ENCODE data around the gene USP15.
"Not testable (repeated sequence)": the region's sequence is repeated elsewhere in the genome, so short reads cannot be mapped to it uniquely, and the experiment has no call there.

USP15 gene

DNA sequence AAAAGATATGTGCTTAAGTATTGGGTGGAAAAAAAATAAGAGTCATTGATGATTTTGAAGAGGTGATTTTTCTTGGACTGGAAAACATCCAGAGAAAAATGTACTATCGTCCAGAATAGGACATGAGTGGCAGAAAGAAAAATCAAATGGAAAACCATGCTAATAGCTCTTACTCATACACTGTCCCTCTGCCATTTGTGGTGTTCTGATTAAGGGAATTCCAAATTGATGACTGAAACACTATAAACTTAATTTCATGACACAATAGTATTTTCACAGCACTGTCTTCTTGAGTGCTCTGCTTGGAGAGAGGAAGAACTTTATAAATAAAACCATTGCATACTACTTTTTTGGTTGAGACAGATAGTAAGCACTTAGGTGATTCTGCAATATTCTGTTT lies 72.4 kb downstream of the USP15 start:
- no peak for DNase-seq

DNA sequence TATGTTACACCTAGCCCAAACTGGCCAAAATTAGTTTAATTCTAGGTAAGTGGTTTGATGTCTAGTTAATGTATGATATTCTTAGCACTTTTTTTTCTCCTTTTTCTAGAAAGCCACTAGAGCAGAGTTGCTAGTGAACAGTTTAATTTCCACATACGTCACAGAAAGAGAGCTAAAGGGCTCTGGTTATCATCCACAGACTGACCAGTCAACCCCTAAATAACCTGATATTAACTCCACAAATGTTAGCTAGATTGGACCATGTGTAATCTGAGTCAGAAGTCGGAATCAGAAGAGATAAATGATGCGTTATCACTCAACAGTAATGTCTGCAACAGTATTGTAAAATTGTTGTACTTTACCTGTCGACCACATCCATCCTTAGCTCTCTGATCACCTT lies 74.9 kb downstream of the USP15 start:
- DNase-seq = no peak

GRCh38 chr12:62335796-62336195 lies 75.6 kb downstream of the USP15 start:
- DNase-seq = no peak

GRCh38 chr12:62337643-62338042 lies 77.4 kb downstream of the USP15 start:
- not testable (repeated sequence) for DNase-seq

GRCh38 chr12:62342614-62343303 lies 82.6 kb downstream of the USP15 start:
- DNase-seq = not testable (repeated sequence)

GRCh38 chr12:62343304-62344120 lies 83.3 kb downstream of the USP15 start:
- DNase-seq = not testable (repeated sequence)

DNA sequence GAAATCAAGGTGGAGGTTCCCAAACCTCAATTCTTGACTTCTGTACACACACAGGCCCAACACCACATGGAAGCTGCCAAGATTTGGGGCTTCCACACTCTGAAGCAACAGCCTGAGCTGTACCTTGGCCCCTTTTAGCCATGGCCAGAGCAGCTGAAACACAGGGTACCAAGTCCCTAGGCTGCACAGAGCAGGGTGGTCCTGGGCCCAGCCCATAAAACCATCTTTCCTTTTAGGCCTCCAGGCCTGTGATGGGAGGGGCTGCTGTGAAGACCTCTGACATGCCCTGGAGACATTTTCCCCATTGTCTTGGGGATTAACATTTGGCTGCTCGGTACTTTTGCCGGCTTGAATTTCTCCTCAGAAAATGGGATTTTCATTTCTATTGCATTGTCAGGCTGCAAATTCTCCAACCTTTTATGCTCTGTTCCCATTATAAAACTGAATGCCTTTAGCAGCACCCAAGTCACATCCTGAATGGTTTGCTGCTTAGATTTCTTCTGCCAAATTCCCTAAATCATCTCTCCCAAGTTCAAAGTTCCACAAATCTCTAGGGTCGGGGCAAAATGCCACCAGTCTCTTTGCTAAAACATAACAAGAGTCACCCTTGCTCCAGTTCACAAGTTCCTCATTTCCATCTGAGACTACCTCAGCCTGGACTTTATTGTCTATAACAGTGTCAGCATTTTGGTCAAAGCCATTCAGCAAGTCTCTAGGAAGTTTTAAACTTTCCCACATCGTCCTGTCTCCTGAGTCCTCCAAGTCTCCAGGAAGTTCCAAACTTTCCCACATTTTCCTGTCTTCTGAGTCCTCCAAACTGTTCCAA lies 84.7 kb downstream of the USP15 start:
- not testable (repeated sequence) for DNase-seq

DNA sequence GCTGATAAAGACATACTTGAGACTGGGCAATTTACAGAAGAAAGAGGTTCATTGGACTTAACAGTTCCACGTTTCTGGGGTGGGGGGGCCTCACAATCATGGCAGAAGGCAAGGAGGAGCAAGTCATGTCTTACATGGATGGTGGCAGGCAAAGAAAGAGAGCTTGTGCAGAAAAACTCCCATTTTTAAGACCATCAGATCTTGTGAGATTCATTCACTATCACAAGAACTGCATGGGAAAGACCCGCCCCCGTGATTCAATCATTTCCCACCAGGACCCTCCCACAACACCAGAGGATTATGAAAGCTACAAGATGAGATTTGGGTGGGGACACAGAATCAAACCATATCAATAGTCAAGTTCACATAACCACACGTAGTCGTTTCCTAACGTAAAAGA lies 85.5 kb downstream of the USP15 start:
- DNase-seq = no peak

GRCh38 chr12:62346817-62347216 lies 86.6 kb downstream of the USP15 start:
- no peak for DNase-seq

DNA sequence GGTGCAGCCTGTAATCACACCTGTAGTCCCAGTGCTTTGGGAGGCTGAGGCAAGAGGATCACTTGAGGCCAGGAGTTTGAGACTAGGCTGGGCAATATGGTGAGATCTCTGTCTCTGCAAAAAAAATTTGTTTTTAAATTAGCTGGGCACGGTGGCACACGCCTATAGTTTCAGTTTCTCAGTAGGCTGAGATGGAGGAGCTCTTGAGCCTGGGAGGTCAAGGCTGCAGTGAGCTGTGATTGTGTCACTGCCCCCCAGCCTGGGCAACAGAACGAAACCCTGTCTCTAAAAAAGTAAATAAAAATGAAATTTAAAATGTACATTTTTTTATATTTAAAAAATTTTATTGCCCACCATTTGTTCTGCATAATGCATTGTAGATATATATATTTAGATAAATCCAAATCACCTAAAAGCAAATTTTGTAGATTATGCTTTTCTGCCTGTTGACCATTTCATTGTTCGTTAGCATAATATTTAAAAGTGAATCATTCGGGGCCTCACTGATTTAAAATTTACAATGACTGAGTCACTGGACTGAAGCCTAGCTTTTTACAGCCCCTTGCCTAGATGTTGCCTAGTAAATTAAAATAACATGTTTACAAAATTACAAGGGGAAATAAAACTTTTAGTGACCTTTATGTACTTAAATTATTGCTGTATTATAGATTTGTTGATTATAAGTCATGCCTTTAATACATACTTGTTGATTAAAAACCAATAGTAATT lies 87.9 kb downstream of the USP15 start:
- no peak for DNase-seq

DNA sequence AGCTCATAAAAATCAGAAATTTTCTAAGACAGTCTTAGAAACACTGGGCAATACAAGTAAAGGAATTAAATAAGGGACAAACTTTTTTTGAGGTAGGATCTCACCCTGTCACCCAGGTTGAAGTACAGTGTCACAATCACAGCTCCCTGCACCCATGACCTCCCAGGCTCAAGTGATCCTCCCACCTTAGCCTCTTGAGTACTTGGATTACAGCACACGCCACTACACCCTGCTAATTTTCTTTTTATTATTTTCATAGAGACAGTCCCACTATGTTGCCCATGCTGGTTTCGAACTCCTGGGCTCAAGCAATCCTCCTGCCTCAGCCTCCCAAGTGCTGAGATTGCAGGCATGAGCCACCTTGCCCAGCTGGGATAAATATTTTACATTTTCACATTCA lies 90.3 kb downstream of the USP15 start:
- DNase-seq = no peak

DNA sequence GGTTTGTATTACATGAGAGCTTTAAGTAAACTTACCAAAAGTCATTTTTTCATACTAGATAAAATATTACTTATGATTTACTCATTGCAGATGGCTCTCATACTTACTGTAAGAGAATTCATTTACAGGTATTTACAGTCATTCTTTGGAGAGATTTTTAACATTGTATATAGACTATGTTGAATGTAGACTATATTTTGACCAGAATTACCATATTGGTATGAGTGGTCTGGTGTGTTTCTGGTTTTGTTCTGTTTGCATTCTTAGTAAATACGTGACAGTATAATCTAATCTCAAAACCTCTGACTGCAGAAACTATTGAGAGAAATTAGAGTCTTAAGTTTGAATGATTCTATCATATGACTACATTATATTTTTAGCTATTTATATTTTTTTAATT lies 91.1 kb downstream of the USP15 start:
- DNase-seq = no peak

DNA sequence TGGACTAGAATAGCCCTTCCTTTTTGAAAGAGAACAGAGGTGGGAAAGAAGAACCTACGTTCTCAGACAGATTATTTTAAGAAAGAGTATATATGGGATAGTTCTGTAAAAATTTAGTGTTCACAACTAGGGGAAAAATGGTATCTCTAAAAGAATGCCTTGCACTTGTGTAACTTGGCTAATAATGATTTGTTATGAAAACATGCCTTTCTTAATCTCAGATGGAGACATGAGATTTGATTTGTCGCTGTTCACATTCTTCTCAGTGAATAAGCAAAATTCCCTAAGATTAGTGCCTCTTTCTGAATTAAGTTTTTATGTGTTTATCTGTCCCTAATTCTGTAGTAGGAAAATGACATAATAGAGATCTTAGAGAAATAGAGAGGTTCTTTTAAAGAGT lies 100.8 kb downstream of the USP15 start:
- no peak for DNase-seq

GRCh38 chr12:62363506-62363905 lies 103.3 kb downstream of the USP15 start:
- DNase-seq = no peak

DNA sequence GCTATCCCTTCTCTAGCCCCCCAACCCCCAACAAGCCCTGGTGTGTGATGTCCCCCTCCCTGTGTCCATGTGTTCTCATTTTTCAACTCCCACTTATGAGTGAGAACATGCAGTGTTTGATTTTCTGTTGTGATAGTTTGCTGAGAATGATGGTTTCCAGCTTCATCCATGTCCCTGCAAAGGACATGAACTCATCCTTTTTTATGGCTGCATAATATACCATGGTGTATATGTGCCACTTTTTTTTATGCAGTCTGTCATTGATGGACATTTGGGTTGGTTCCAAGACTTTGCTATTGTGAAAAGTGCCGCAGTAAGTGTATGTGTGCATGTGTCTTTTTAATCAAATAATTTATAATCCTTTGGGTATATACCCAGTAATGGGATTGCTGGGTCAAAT lies 104.5 kb downstream of the USP15 start:
- not testable (repeated sequence) for DNase-seq

- DNase-seq = not testable (repeated sequence)
Observed at GRCh38 chr12:62365846-62366245, 105.6 kb downstream of the USP15 start.

GRCh38 chr12:62368430-62369223 lies 108.4 kb downstream of the USP15 start:
- not testable (repeated sequence) for DNase-seq

- no peak for DNase-seq
Observed at GRCh38 chr12:62370189-62370588, 110.0 kb downstream of the USP15 start.

DNA sequence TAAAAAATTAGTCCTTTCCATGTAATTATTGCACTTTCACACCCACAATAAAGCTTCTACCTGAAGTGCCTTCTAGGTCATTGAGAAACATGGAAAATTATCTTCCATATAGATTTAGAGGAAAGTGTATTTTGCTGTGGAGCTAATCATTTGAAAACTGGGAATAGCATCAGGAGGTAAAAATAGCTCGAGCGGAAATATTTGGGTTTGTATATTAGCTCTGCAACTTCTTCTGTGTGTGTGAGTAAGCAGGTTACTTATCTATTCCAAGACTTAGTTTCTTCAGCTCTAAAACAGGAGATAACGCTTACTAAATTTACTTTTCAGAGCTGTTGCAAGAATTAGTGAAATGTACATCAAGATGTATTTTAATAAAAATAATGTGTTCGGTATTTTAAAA lies 111.5 kb downstream of the USP15 start:
- no peak for DNase-seq

GRCh38 chr12:62372134-62372533 lies 111.9 kb downstream of the USP15 start:
- no peak for DNase-seq

GRCh38 chr12:62372825-62373224 lies 112.6 kb downstream of the USP15 start:
- DNase-seq = no peak

- DNase-seq = no peak
Observed at GRCh38 chr12:62375603-62376002, 115.4 kb downstream of the USP15 start.

Data from NCI-H748 treated with DMSO at 0.1 percent for 48 hours (cell line).